ENCODE data around the gene TC2N. TPM values are rescaled to one million over a fixed set of nuclear protein-coding genes. Genes with fewer than 3 reads are reported as not detected.

TC2N gene
- polyA plus RNA-seq, 3 donors, result 0.24 to 0.55 TPM; not detected in 1

DNA sequence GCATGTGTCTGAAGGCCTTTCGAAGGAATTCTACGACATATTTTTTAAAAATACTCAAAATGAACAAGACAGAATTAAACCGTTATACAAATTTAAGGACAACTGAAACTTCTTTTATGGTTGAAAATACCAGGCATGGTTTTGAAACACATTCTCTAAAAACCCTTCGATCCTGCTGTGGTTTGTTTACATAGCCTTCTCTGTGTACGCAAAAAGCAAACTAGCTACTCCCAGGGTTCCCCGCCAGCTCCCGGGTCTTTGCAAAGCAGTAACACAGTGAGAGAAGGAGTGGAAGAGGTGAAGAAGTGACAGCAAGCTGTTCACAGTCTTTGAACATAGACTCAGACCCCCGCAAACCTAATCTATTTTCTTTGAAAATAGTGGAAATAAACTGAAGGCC lies 2.2 kb upstream of the TC2N start:
- Histone ChIP-seq H3K27ac (ENCODE audit: low read depth in 1 of 2, low read length in 2 of 2) (no peak overlapping the region), H4K20me1 (ENCODE audit: insufficient read depth, low read length) (no peaks in the 10 kb centered on the region), H3K27me3 (ENCODE audit: control insufficient read depth in 2 of 2, insufficient read depth in 2 of 2, low read length in 2 of 2) (no peaks in the 10 kb centered on the region), H2AFZ (ENCODE audit: insufficient read depth, low read depth, low read length, poor library complexity, severe bottlenecking) (peak overlapping the region; percentile 29), H3K79me2 (ENCODE audit: insufficient read depth, low read length) (no peaks in the 10 kb centered on the region), H3K9ac (ENCODE audit: insufficient read depth, low read length, poor library complexity, severe bottlenecking) (no peak overlapping the region), H3K4me2 (replicated peaks; ENCODE audit: extremely low read depth, low read length, poor library complexity, severe bottlenecking) (no peak overlapping the region), H3K9me3 (replicated peaks in 1 of 2; ENCODE audit: control insufficient read depth in 1 of 2, insufficient read depth in 1 of 2, low read length in 2 of 2) (no peaks in the 10 kb centered on the region), H3K36me3 (replicated peaks in 1 of 2; ENCODE audit: control insufficient read depth in 1 of 2, insufficient read depth in 2 of 2, low read length in 2 of 2) (no peaks in the 10 kb centered on the region), H3K4me3 (replicated peaks in 1 of 3; ENCODE audit: low read depth in 2 of 3, low read length in 3 of 3) (no peak overlapping the region), H3K4me1 (ENCODE audit: control insufficient read depth in 1 of 2, insufficient read depth in 2 of 2, low read length in 2 of 2) (peaks cover 24 to 28% of the 10 kb centered on the region in 2 donors)
- no peak for DNase-seq
- Mint-ChIP-seq H3K4me1 (peaks cover 30% of the 10 kb centered on the region), H3K36me3 (no peaks in the 10 kb centered on the region), H3K4me3 (no peak overlapping the region), H3K9me3 (peaks cover 0 to 5% (median 0%) of the 10 kb centered on the region in 7 donors), H3K27me3 (ENCODE audit: low read depth in 3 of 3) (peaks cover 0 to 3% (median 3%) of the 10 kb centered on the region in 3 donors), H3K27ac (peak overlapping the region in 1 of 7 donors; percentile 51)
- TF ChIP-seq, protein P1, sequence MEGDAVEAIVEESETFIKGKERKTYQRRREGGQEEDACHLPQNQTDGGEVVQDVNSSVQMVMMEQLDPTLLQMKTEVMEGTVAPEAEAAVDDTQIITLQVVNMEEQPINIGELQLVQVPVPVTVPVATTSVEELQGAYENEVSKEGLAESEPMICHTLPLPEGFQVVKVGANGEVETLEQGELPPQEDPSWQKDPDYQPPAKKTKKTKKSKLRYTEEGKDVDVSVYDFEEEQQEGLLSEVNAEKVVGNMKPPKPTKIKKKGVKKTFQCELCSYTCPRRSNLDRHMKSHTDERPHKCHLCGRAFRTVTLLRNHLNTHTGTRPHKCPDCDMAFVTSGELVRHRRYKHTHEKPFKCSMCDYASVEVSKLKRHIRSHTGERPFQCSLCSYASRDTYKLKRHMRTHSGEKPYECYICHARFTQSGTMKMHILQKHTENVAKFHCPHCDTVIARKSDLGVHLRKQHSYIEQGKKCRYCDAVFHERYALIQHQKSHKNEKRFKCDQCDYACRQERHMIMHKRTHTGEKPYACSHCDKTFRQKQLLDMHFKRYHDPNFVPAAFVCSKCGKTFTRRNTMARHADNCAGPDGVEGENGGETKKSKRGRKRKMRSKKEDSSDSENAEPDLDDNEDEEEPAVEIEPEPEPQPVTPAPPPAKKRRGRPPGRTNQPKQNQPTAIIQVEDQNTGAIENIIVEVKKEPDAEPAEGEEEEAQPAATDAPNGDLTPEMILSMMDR (IDR thresholded peaks at IDR 0.05), result no peak
- WGBS (ENCODE audit: insufficient coverage), result no CpG with 5 or more reads among the region's 8 CpGs
- intact Hi-C loops (cut with micrococcal nuclease), result no loop called here

DNA sequence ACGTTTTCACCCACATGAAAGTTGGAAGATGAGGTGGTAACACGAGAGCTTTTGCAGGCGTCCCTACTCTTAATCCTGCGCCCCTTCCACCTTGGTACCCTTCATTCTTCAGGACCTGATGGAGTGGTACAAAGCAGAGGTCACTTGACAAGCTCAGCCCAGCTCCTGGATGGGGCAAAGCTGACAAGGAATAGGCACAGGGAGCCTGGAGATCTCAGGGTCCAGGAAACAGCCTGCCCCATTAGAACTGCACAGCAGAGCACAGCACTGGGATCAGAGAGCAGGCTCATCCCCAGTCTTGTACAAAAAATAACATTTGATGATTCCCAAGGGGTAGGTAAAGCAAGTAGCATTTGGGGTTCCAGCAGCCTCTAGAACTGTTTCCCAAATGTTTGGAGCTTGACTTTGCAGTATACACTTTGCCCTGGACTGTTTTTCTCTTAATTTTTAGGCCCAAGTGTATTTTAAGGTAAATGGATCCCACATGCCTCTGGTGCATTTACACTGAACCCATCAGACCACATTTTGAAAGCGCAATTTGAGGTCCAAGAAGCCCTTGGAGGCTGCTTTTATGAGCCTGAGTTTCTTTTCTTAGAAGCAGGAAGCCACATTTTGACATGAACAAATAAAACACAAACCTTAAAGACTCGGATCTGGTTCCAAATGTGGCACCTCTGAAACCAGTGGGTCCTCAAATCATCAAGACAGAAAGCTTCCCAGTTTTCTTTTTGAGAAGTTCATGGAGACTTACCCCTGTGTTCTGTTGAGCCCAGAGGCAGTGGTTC lies 633 bp downstream of the TC2N start:
- no peaks in the 10 kb centered on the region for H3K9me3 ChIP-seq (replicated peaks in 1 of 2; ENCODE audit: control insufficient read depth in 1 of 2, insufficient read depth in 1 of 2, low read length in 2 of 2)
- no peak overlapping the region for H3K4me3 ChIP-seq (replicated peaks in 1 of 3; ENCODE audit: low read depth in 2 of 3, low read length in 3 of 3)
- H3K4me2 ChIP-seq (replicated peaks; ENCODE audit: extremely low read depth, low read length, poor library complexity, severe bottlenecking), result no peak overlapping the region
- DNase-seq, result no peak
- H3K36me3 ChIP-seq (replicated peaks in 1 of 2; ENCODE audit: control insufficient read depth in 1 of 2, insufficient read depth in 2 of 2, low read length in 2 of 2), result no peaks in the 10 kb centered on the region
- H2AFZ ChIP-seq (ENCODE audit: insufficient read depth, low read depth, low read length, poor library complexity, severe bottlenecking), result peak overlapping the region; percentile 23
- H3K4me3 Mint-ChIP-seq, result no peak overlapping the region
- H3K27ac Mint-ChIP-seq, result peak overlapping the region in 1 of 7 donors; percentile 27
- H3K27me3 ChIP-seq (ENCODE audit: control insufficient read depth in 2 of 2, insufficient read depth in 2 of 2, low read length in 2 of 2), result no peaks in the 10 kb centered on the region
- TF ChIP-seq, protein P1 (IDR thresholded peaks at IDR 0.05), result no peak
- WGBS (ENCODE audit: insufficient coverage), result 13% methylated on average over 1 of the region's 6 CpGs
- peaks cover 5% of the 10 kb centered on the region in 2 donors for H3K4me1 ChIP-seq (ENCODE audit: control insufficient read depth in 1 of 2, insufficient read depth in 2 of 2, low read length in 2 of 2)
- H4K20me1 ChIP-seq (ENCODE audit: insufficient read depth, low read length), result no peaks in the 10 kb centered on the region
- peaks cover 0 to 6% (median 0%) of the 10 kb centered on the region in 3 donors for H3K27me3 Mint-ChIP-seq (ENCODE audit: low read depth in 3 of 3)
- H3K4me1 Mint-ChIP-seq, result peaks cover 16% of the 10 kb centered on the region
- H3K9ac ChIP-seq (ENCODE audit: insufficient read depth, low read length, poor library complexity, severe bottlenecking), result no peak overlapping the region
- no peak overlapping the region for H3K27ac ChIP-seq (ENCODE audit: low read depth in 1 of 2, low read length in 2 of 2)
- H3K9me3 Mint-ChIP-seq, result peaks cover 0 to 5% (median 0%) of the 10 kb centered on the region in 7 donors
- no peaks in the 10 kb centered on the region for H3K79me2 ChIP-seq (ENCODE audit: insufficient read depth, low read length)
- peaks cover 0 to 3% of the 10 kb centered on the region in 2 donors for H3K36me3 Mint-ChIP-seq
- intact Hi-C loops (cut with micrococcal nuclease), result no loop called here
